ENCODE data around the gene GSC. TPM values are rescaled to one million over a fixed set of nuclear protein-coding genes. Genes with fewer than 3 reads are reported as not detected.
A peak's percentile ranks its signal among the peaks of the same experiment; 100 is the strongest.

Gene GSC
- total and polyA plus RNA-seq, 10 donors = not detected

- Histone ChIP-seq H3K4me3 (no peak overlapping the region), H3K9me3 (no peaks in the 10 kb centered on the region), H3K4me1 (peaks cover 7 to 59% (median 31%) of the 10 kb centered on the region in 6 donors), H3K36me3 (no peaks in the 10 kb centered on the region), H3K27ac (no peak overlapping the region), H3K27me3 (replicated peaks in 1 of 7) (peaks cover 16 to 100% (median 99%) of the 10 kb centered on the region in 7 donors)
- DNase-seq = peak; percentile 64
- TF ChIP-seq POLR2A (IDR thresholded peaks at IDR 0.05) (no peak), POLR2AphosphoS5 (IDR thresholded peaks at IDR 0.05) (no peak), CTCF (IDR thresholded peaks at IDR 0.05 in 8 of 11, conservative IDR thresholded peaks at IDR 0.05 in 3 of 11) (no peak)
- 7 to 19% (median 9%) methylated on average over 33 to 54 of the region's 54 CpGs for whole genome bisulfite sequencing, 5 donors
- intact Hi-C loops (cut with DNase I; ENCODE audit: low total_unique reads) = no loop called here
Measured at GRCh38 chr14:94771158-94771905, 1.4 kb upstream of the GSC start.

GRCh38 chr14:94770815-94771157 is 873 bp upstream of the GSC start:
- intact Hi-C loops (cut with DNase I; ENCODE audit: low total_unique reads) = no loop called here
- Histone ChIP-seq H3K4me3 (no peak overlapping the region), H3K27me3 (replicated peaks in 1 of 7) (peaks cover 16 to 100% (median 99%) of the 10 kb centered on the region in 7 donors), H3K27ac (no peak overlapping the region), H3K9me3 (no peaks in the 10 kb centered on the region), H3K36me3 (no peaks in the 10 kb centered on the region), H3K4me1 (peaks cover 7 to 59% (median 31%) of the 10 kb centered on the region in 6 donors)
- DNase-seq = peak; percentile 6
- TF ChIP-seq POLR2A (IDR thresholded peaks at IDR 0.05) (no peak), POLR2AphosphoS5 (IDR thresholded peaks at IDR 0.05) (no peak), CTCF (IDR thresholded peaks at IDR 0.05 in 8 of 11, conservative IDR thresholded peaks at IDR 0.05 in 3 of 11) (no peak)
- 24 to 28% (median 26%) methylated on average over 9 of the region's 9 CpGs for WGBS, 5 donors

GRCh38 chr14:94770251-94770749 is 387 bp upstream of the GSC start:
- WGBS, 5 donors = 5 to 9% (median 6%) methylated on average over 18 of the region's 18 CpGs
- TF ChIP-seq CTCF (IDR thresholded peaks at IDR 0.05 in 8 of 11, conservative IDR thresholded peaks at IDR 0.05 in 3 of 11) = no peak
- no peak for TF ChIP-seq POLR2AphosphoS5 (IDR thresholded peaks at IDR 0.05)
- TF ChIP-seq POLR2A (IDR thresholded peaks at IDR 0.05) = no peak
- Histone ChIP-seq H3K36me3 (no peaks in the 10 kb centered on the region), H3K27ac (no peak overlapping the region), H3K9me3 (no peaks in the 10 kb centered on the region), H3K27me3 (replicated peaks in 1 of 7) (peaks cover 16 to 100% (median 98%) of the 10 kb centered on the region in 7 donors), H3K4me1 (peaks cover 7 to 59% (median 31%) of the 10 kb centered on the region in 6 donors), H3K4me3 (peak overlapping the region; percentile 34 to 70 (median 51))
- intact Hi-C loops (cut with DNase I; ENCODE audit: low total_unique reads) = no loop called here
- DNase-seq = peak; percentile 25

Data from spleen (tissue), 11 donors.